IMR-90 (cell line): ENCODE results near the gene FBXW8. TPM values are rescaled to one million over a fixed set of nuclear protein-coding genes. Genes with fewer than 3 reads are reported as not detected.

ENCODE experiments used
- ATAC-seq: fragments of 200-7000 bp; cut with Tn5 transposase; 2 replicates; pipeline ENCODE4 v1.9.1; 2020; ENCODE audit warnings: low read depth, mild to moderate bottlenecking, moderate library complexity
- BruUV-seq: library from RNA; stranded (reverse); fragments of 400-500 nt; replicated peaks from 2 replicates; lab custom pipeline; 2021; lab: Mats Ljungman, UMichigan
- CTCF ChIA-PET: fragments of 300-600 bp; formaldehyde crosslinking; extraction: SDS; loops from one replicate; lab custom pipeline; 2021; ENCODE audit warnings: antibody characterized with exemption; lab: Yijun Ruan, JAX
- POLR2A ChIA-PET: fragments of 300-600 bp; sonication (Branson Sonifier 250); formaldehyde crosslinking; loops from one replicate; lab custom pipeline; 2022; ENCODE audit warnings: antibody characterized with exemption; ENCODE audit not compliant: unreplicated experiment; lab: Charles Lee
- DNase-seq: peaks from one replicate; pipeline ENCODE4 v3.0.0; 2013
- H2AFZ ChIP-seq: replicated peaks from 2 replicates; pipeline ENCODE3; 2013; ENCODE audit warnings: low read length, mild to moderate bottlenecking; ENCODE audit not compliant: poor library complexity
- H2AK5ac ChIP-seq: 2 replicates; pipeline ENCODE4 v1.6.1; 2013; ENCODE audit warnings: low read depth, low read length, inconsistent platforms
- H2AK9ac ChIP-seq: replicated peaks from 2 replicates; pipeline ENCODE3; 2013; ENCODE audit warnings: mild to moderate bottlenecking, low read depth, low read length, moderate library complexity; ENCODE audit not compliant: poor library complexity
- H2BK120ac ChIP-seq: 2 replicates; pipeline ENCODE4 v1.6.1; 2013; ENCODE audit warnings: low read depth, low read length, inconsistent platforms
- H2BK15ac ChIP-seq: 3 replicates; pipeline ENCODE4 v1.6.1; 2013; ENCODE audit warnings: low read depth, low read length, inconsistent platforms
- H2BK20ac ChIP-seq: 2 replicates; pipeline ENCODE4 v1.6.1; 2013; ENCODE audit warnings: low read depth, mild to moderate bottlenecking, inconsistent platforms, low read length, moderate library complexity
- H2BK5ac ChIP-seq: 2 replicates; pipeline ENCODE4 v1.6.1; 2013; ENCODE audit warnings: mild to moderate bottlenecking, low read depth, low read length, inconsistent platforms; ENCODE audit not compliant: poor library complexity, severe bottlenecking
- H3K14ac ChIP-seq: replicated peaks from 2 replicates; pipeline ENCODE4 v1.6.1; 2013; ENCODE audit warnings: low read depth, low read length, inconsistent platforms
- H3K18ac ChIP-seq: 2 replicates; pipeline ENCODE4 v1.6.1; 2013; ENCODE audit warnings: low read depth, low read length, control low read depth
- H3K23ac ChIP-seq: 2 replicates; pipeline ENCODE4 v1.6.1; 2013; ENCODE audit warnings: low read depth, low read length, inconsistent platforms
- H3K27ac ChIP-seq: 2 replicates; pipeline ENCODE4 v1.5.1; 2013; ENCODE audit warnings: mild to moderate bottlenecking, control low read depth, low read length; ENCODE audit not compliant: insufficient read depth
- H3K27me3 ChIP-seq: 2 replicates; pipeline ENCODE4 v1.6.1; 2013; ENCODE audit warnings: low read length; ENCODE audit not compliant: control insufficient read depth, insufficient read depth
- H3K36me3 ChIP-seq: 2 replicates; pipeline ENCODE4 v1.6.1; 2013; ENCODE audit warnings: low read length, mixed read lengths; ENCODE audit not compliant: control insufficient read depth, insufficient read depth
- H3K4ac ChIP-seq: 2 replicates; pipeline ENCODE4 v1.6.1; 2013; ENCODE audit warnings: low read depth, low read length, inconsistent platforms
- H3K4me1 ChIP-seq: 2 replicates; pipeline ENCODE4 v1.6.1; 2013; ENCODE audit warnings: low read length, mixed read lengths; ENCODE audit not compliant: control insufficient read depth, insufficient read depth
- H3K4me2 ChIP-seq: 2 replicates; pipeline ENCODE4 v1.6.1; 2013; ENCODE audit warnings: low read depth, mild to moderate bottlenecking, control low read depth, low read length, moderate library complexity
- H3K4me3 ChIP-seq: 2 replicates; pipeline ENCODE4 v1.5.1; 2013; ENCODE audit warnings: low read depth, mild to moderate bottlenecking, control low read depth, low read length, moderate library complexity; ENCODE audit not compliant: insufficient read depth
- H3K56ac ChIP-seq: 2 replicates; pipeline ENCODE4 v1.6.1; 2013; ENCODE audit warnings: low read length, inconsistent platforms; ENCODE audit not compliant: insufficient read depth; ENCODE audit errors: extremely low read depth
- H3K79me1 ChIP-seq, 2 experiments: 2 replicates each; pipeline ENCODE4 v1.6.1; 2013; ENCODE audit warnings: low read length in 2 of 2, inconsistent platforms in 1 of 2, low read depth in 1 of 2
- H3K9ac ChIP-seq: 2 replicates; pipeline ENCODE4 v1.6.1; 2013; ENCODE audit warnings: low read depth, low read length, control low read depth
- H3K9me1 ChIP-seq: 2 replicates; pipeline ENCODE4 v1.6.1; 2013; ENCODE audit warnings: low read length, inconsistent platforms; ENCODE audit not compliant: insufficient read depth
- H3K9me3 ChIP-seq: 2 replicates; pipeline ENCODE4 v1.6.1; 2013; ENCODE audit warnings: low read length; ENCODE audit not compliant: control insufficient read depth, insufficient read depth
- H4K20me1 ChIP-seq: 2 replicates; pipeline ENCODE4 v1.6.1; 2013; ENCODE audit warnings: low read length, inconsistent platforms; ENCODE audit not compliant: insufficient read depth
- H4K5ac ChIP-seq: 2 replicates; pipeline ENCODE4 v1.6.1; 2013; ENCODE audit warnings: mild to moderate bottlenecking, low read depth, low read length, control low read depth
- H4K8ac ChIP-seq, 2 experiments: 2 replicates each; pipeline ENCODE4 v1.6.1; 2013; ENCODE audit warnings: low read depth in 2 of 2, low read length in 2 of 2, control low read depth in 1 of 2, inconsistent platforms in 1 of 2
- H4K91ac ChIP-seq: 2 replicates; pipeline ENCODE4 v1.6.1; 2013; ENCODE audit warnings: low read depth, low read length, inconsistent platforms; ENCODE audit not compliant: insufficient read depth
- BHLHE40 ChIP-seq: fragments of 150-350 bp; IDR thresholded peaks from 2 replicates; pipeline ENCODE4 v1.6.1; 2016; ENCODE audit warnings: mild to moderate bottlenecking, low read depth, low read length
- CEBPB ChIP-seq: IDR thresholded peaks from 2 replicates; pipeline ENCODE4 v1.6.1; 2012; ENCODE audit warnings: low read depth, low read length, improper control_type of control experiment
- CHD1 ChIP-seq: IDR thresholded peaks from 2 replicates; pipeline ENCODE4 v1.6.1; 2012; ENCODE audit warnings: low read depth, low read length, improper control_type of control experiment
- ELK1 ChIP-seq: fragments of 150-350 bp; IDR thresholded peaks from 2 replicates; pipeline ENCODE4 v1.6.1; 2016; ENCODE audit warnings: low read depth, mild to moderate bottlenecking, low read length, moderate library complexity, borderline replicate concordance
- FOS ChIP-seq: fragments of 150-350 bp; IDR thresholded peaks from 2 replicates; pipeline ENCODE4 v1.6.1; 2016; ENCODE audit warnings: low read depth, low read length
- MAFK ChIP-seq: IDR thresholded peaks from 2 replicates; pipeline ENCODE4 v1.6.1; 2012; ENCODE audit warnings: low read depth, low read length, improper control_type of control experiment
- MAZ ChIP-seq: IDR thresholded peaks from 2 replicates; pipeline ENCODE4 v1.6.1; 2012; ENCODE audit warnings: low read depth, mild to moderate bottlenecking, low read length, improper control_type of control experiment, moderate library complexity, borderline replicate concordance
- MXI1 ChIP-seq: IDR thresholded peaks from 2 replicates; pipeline ENCODE4 v1.6.1; 2012; ENCODE audit warnings: low read depth, mild to moderate bottlenecking, low read length, moderate library complexity, borderline replicate concordance
- NFE2L2 ChIP-seq: fragments of 150-350 bp; IDR thresholded peaks from 2 replicates; pipeline ENCODE4 v1.6.1; 2016; ENCODE audit warnings: low read depth, mild to moderate bottlenecking, low read length
- POLR2A ChIP-seq: IDR thresholded peaks from 2 replicates; pipeline ENCODE4 v1.6.1; 2012; ENCODE audit warnings: mild to moderate bottlenecking, low read depth, low read length
- RAD21 ChIP-seq: IDR thresholded peaks from 2 replicates; pipeline ENCODE4 v1.6.1; 2012; ENCODE audit warnings: low read length, improper control_type of control experiment
- RCOR1 ChIP-seq: IDR thresholded peaks from 2 replicates; pipeline ENCODE4 v1.6.1; 2012; ENCODE audit warnings: mild to moderate bottlenecking, low read length, improper control_type of control experiment; ENCODE audit not compliant: insufficient replicate concordance
- RFX5 ChIP-seq: IDR thresholded peaks from 2 replicates; pipeline ENCODE4 v1.8.0; 2012; ENCODE audit warnings: low read depth, mild to moderate bottlenecking, low read length, moderate library complexity
- SMC3 ChIP-seq: fragments of 150-350 bp; IDR thresholded peaks from 2 replicates; pipeline ENCODE4 v1.6.1; 2016; ENCODE audit warnings: low read depth, mild to moderate bottlenecking, antibody characterized with exemption, low read length, moderate library complexity
- USF2 ChIP-seq: fragments of 150-350 bp; IDR thresholded peaks from 2 replicates; pipeline ENCODE4 v1.6.1; 2017; ENCODE audit warnings: mild to moderate bottlenecking, antibody characterized with exemption, low read length, low read depth
- WGBS, 2 experiments: methylation state at CpG; one replicate each; pipeline versions ENCODE4 v1.1.5 to v1.1.7; 2013; ENCODE audit warnings: missing lambda C conversion rate in 2 of 2; ENCODE audit not compliant: insufficient read length in 1 of 2; ENCODE audit errors: extremely low coverage in 2 of 2; 5-methylcytosine and 5-hydroxymethylcytosine counted together
- dilution Hi-C: fragments of 300-500 bp; cut with HindIII; formaldehyde crosslinking; loops from one replicate; pipeline ENCODE4 v1.14.3; 2018; ENCODE audit warnings: low sequenced_read_pairs; ENCODE audit not compliant: unreplicated experiment
- in situ Hi-C: fragments of 300-500 bp; cut with MboI; formaldehyde crosslinking; loops from 3 replicates; pipeline ENCODE4 v1.14.3; 2019; ENCODE audit warnings: low sequenced_read_pairs, inconsistent platforms, mixed read lengths
- intact Hi-C: fragments of 100-400 bp; cut with micrococcal nuclease; formaldehyde crosslinking; loops from 2 replicates; pipeline ENCODE4 v1.10.0; 2022
- polyA plus RNA-seq, 3 experiments: library from polyadenylated mRNA; depleted of rRNA; stranded (reverse); fragments of >200 nt; gene quantifications; 2 replicates each; pipeline ENCODE4 v1.2.3, GENCODE V29; 2012; ENCODE audit warnings: low replicate concordance in 1 of 3
- total RNA-seq: library from RNA; depleted of rRNA; stranded (reverse); fragments of >200 nt; gene quantifications from 2 replicates; pipeline ENCODE4 v1.2.3, GENCODE V29; 2012
- TF ChIP-seq, protein P1 (sequence below): conservative IDR thresholded peaks from 2 replicates; pipeline ENCODE4 v1.5.1; 2012; ENCODE audit warnings: mild to moderate bottlenecking, low read depth, low read length, improper control_type of control experiment

Gene FBXW8
- total and polyA plus RNA-seq, 2 of the 4 experiments (the other 2 are of a cell fraction): 20.3 to 25.8 TPM

GRCh38 chr12:116915326-116915725 lies 4.6 kb downstream of the FBXW8 start:
- intact Hi-C loops: loop anchor here (5.0 kb wide), 1 partner anchor 67 kb away; no protein-coding TSS in a partner anchor
- Histone ChIP-seq H3K4me2 (no peak overlapping the region), H2BK20ac (no peak overlapping the region), H2AK5ac (no peak overlapping the region), H3K4me1 (peaks cover 7% of the 10 kb centered on the region), H3K27ac (no peak overlapping the region), H2BK15ac (no peak overlapping the region), H4K5ac (no peak overlapping the region), H3K14ac (no peak overlapping the region), H3K23ac (no peak overlapping the region), H2AK9ac (no peak overlapping the region), H3K4ac (no peak overlapping the region), H2AFZ (no peak overlapping the region), H3K79me1 (peaks cover 33 to 82% of the 10 kb centered on the region in 2 experiments), H4K20me1 (peaks cover 58% of the 10 kb centered on the region), H3K4me3 (no peak overlapping the region), H4K8ac (no peak overlapping the region), H3K27me3 (no peaks in the 10 kb centered on the region), H2BK5ac (no peak overlapping the region), H4K91ac (no peak overlapping the region), H3K18ac (no peak overlapping the region), H3K56ac (no peak overlapping the region), H3K9me1 (peaks cover 15% of the 10 kb centered on the region), H2BK120ac (no peak overlapping the region), H3K9ac (no peak overlapping the region), H3K36me3 (peaks cover 2% of the 10 kb centered on the region; the same call in 1 of the 2 replicates), H3K9me3 (no peaks in the 10 kb centered on the region)
- in situ Hi-C loops: no loop called here
- TF ChIP-seq NFE2L2 (no peak), RAD21 (no peak), MAZ (no peak), USF2 (no peak), RFX5 (no peak), RCOR1 (no peak), BHLHE40 (no peak), SMC3 (no peak), MXI1 (no peak), FOS (no peak), ELK1 (no peak), MAFK (no peak), CEBPB (no peak), POLR2A (no peak), CHD1 (no peak)
- TF ChIP-seq, protein P1, sequence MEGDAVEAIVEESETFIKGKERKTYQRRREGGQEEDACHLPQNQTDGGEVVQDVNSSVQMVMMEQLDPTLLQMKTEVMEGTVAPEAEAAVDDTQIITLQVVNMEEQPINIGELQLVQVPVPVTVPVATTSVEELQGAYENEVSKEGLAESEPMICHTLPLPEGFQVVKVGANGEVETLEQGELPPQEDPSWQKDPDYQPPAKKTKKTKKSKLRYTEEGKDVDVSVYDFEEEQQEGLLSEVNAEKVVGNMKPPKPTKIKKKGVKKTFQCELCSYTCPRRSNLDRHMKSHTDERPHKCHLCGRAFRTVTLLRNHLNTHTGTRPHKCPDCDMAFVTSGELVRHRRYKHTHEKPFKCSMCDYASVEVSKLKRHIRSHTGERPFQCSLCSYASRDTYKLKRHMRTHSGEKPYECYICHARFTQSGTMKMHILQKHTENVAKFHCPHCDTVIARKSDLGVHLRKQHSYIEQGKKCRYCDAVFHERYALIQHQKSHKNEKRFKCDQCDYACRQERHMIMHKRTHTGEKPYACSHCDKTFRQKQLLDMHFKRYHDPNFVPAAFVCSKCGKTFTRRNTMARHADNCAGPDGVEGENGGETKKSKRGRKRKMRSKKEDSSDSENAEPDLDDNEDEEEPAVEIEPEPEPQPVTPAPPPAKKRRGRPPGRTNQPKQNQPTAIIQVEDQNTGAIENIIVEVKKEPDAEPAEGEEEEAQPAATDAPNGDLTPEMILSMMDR: no peak
- ChIA-PET CTCF (no interaction called here), POLR2A (no interaction called here)
- ATAC-seq (no peak), DNase-seq (no peak)
- dilution Hi-C loops: no loop called here
- no TSS peak for BruUV-seq
- WGBS, 2 experiments: 100% methylated on average over 1 of the region's 1 CpG; no CpG with 5 or more reads in 1 of the 2 experiments
